ENCODE data around the gene REEP6. TPM values are rescaled to one million over a fixed set of nuclear protein-coding genes. Genes with fewer than 3 reads are reported as not detected.

Gene REEP6
- total RNA-seq, 1 donor from 2014 or later, result 21.5 TPM

DNA sequence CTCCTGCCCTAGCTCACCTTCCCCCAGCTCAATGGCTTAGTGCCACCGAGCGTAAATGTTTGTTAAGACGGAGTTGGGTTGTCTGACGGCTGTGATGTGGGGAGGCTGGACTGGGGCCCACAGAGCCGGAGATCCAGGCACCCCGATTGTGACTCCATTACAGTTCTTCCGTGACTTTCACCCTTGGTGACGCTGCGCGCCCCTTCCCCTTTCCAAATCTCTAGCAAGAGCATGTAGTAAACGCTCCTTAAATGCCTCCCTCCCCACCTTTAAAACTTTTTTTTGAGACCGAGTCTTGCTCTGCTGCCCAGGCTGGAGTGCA is 829 bp downstream of the REEP6 start:
- Mint-ChIP-seq H3K4me1 (ENCODE audit: low read depth, unreplicated experiment) (peaks cover 10% of the 10 kb centered on the region), H3K27ac (ENCODE audit: unreplicated experiment) (no peak overlapping the region), H3K9me3 (ENCODE audit: unreplicated experiment) (peaks cover 5% of the 10 kb centered on the region), H3K36me3 (ENCODE audit: unreplicated experiment) (no peaks in the 10 kb centered on the region), H3K4me3 (ENCODE audit: unreplicated experiment) (peak overlapping the region; percentile 87), H3K27me3 (ENCODE audit: unreplicated experiment) (peaks cover 8% of the 10 kb centered on the region)
- no peak for TF ChIP-seq CTCF (IDR thresholded peaks at IDR 0.05; ENCODE audit: partially characterized antibody, unreplicated experiment)
- DNase-seq, result no peak

DNA sequence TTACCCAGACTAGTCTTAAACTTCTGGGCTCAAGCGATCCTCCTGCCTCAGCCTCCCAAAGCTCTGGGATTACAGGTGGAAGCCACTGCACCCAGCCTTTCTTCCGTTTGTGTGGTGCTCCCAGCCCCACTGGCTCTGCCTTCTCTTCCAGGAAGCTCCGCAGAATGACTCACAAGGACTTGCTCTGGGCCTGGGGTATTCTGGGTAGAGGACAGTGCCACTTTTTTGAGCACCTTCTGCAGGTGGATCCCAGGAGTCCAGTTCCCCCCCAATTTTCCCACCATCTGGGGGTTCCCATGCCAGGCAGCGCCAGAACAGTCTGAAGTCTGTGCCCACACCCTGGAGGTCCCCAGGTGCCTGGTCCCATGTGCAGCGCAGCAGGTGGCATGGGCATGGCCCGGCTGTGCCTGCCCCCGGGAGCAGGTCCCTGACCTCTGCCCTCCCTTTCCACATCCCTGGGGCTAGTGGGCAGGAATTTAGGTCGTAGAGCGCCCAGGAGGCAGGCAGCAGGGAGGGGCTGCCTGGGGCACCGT is 1.6 kb downstream of the REEP6 start:
- peaks cover 8% of the 10 kb centered on the region for H3K27me3 Mint-ChIP-seq (ENCODE audit: unreplicated experiment)
- H3K4me1 Mint-ChIP-seq (ENCODE audit: low read depth, unreplicated experiment), result peaks cover 10% of the 10 kb centered on the region
- no peak for DNase-seq
- peaks cover 6% of the 10 kb centered on the region for H3K9me3 Mint-ChIP-seq (ENCODE audit: unreplicated experiment)
- H3K27ac Mint-ChIP-seq (ENCODE audit: unreplicated experiment), result no peak overlapping the region
- H3K4me3 Mint-ChIP-seq (ENCODE audit: unreplicated experiment), result peak overlapping the region; percentile 42
- no peak for TF ChIP-seq CTCF (IDR thresholded peaks at IDR 0.05; ENCODE audit: partially characterized antibody, unreplicated experiment)
- no peaks in the 10 kb centered on the region for H3K36me3 Mint-ChIP-seq (ENCODE audit: unreplicated experiment)

- Mint-ChIP-seq H3K4me1 (ENCODE audit: low read depth, unreplicated experiment) (peaks cover 10% of the 10 kb centered on the region), H3K9me3 (ENCODE audit: unreplicated experiment) (peaks cover 8% of the 10 kb centered on the region), H3K4me3 (ENCODE audit: unreplicated experiment) (no peak overlapping the region), H3K27me3 (ENCODE audit: unreplicated experiment) (peaks cover 5% of the 10 kb centered on the region), H3K36me3 (ENCODE audit: unreplicated experiment) (no peaks in the 10 kb centered on the region), H3K27ac (ENCODE audit: unreplicated experiment) (no peak overlapping the region)
- no peak for DNase-seq
- no peak for TF ChIP-seq CTCF (IDR thresholded peaks at IDR 0.05; ENCODE audit: partially characterized antibody, unreplicated experiment)
These were observed 3.3 kb downstream of the REEP6 start for GRCh38 chr19:1494115-1494815.

DNA sequence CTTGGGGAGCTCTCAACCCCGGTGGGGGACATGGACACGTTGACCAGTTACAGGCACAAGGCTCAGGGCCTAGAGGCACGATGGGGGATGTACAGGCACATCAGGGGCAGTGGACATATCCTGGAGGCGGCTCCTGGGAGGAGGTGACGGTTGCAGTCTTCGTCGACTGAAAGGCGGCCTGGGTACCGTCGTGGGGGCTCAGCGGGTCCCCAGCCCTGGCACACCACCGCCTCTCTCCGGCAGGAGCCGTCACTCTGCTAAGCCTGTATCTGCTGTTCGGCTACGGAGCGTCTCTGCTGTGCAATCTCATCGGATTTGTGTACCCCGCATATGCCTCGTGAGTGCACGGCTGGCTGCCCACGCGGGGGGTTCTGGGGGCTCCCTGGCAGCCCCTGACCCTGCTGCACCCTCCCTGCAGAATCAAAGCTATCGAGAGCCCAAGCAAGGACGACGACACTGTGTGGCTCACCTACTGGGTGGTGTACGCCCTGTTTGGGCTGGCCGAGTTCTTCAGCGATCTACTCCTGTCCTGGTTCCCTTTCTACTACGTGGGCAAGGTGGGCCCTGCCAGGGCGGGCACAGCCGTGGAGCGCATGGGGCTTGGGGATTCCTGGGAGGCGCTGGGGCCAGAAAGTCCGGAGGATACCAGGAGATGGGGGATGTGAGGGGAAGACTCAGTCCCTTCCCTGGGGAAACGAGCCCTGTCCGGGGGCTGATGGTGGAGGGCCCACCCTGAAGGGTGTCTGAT is 4.2 kb downstream of the REEP6 start:
- DNase-seq, result no peak
- no peak overlapping the region for H3K4me3 Mint-ChIP-seq (ENCODE audit: unreplicated experiment)
- H3K9me3 Mint-ChIP-seq (ENCODE audit: unreplicated experiment), result peaks cover 8% of the 10 kb centered on the region
- TF ChIP-seq CTCF (IDR thresholded peaks at IDR 0.05; ENCODE audit: partially characterized antibody, unreplicated experiment), result no peak
- peaks cover 8% of the 10 kb centered on the region for H3K27me3 Mint-ChIP-seq (ENCODE audit: unreplicated experiment)
- no peaks in the 10 kb centered on the region for H3K36me3 Mint-ChIP-seq (ENCODE audit: unreplicated experiment)
- H3K4me1 Mint-ChIP-seq (ENCODE audit: low read depth, unreplicated experiment), result peaks cover 10% of the 10 kb centered on the region
- no peak overlapping the region for H3K27ac Mint-ChIP-seq (ENCODE audit: unreplicated experiment)

Measured in glutamatergic neuron (in vitro differentiated cells).